ENCODE results near the gene ARHGAP1.

GRCh38 chr11:46712874-46713576, 12.6 kb upstream of the ARHGAP1 start:
- TF ChIP-seq CTCF (IDR thresholded peaks at IDR 0.05) (no peak), EZH2 (IDR thresholded peaks at IDR 0.05) (no peak)

All from neural progenitor cell (in vitro differentiated cells).